Measurements from ENCODE around the gene STARD13. TPM values are rescaled to one million over a fixed set of nuclear protein-coding genes. Genes with fewer than 3 reads are reported as not detected.

The STARD13 gene
- total and polyA plus RNA-seq, 12 donors, result 7.1 to 38.3 (median 27.8) TPM

- ATAC-seq (peak in 6 of 8 donors; percentile 41 to 75 (median 52)), DNase-seq (peak; percentile 36 to 64)
- WGBS, 2 donors, result 82 to 83% methylated on average over 20 of the region's 20 CpGs
- H3K4me1 ChIP-seq, result peaks cover 5 to 77% (median 59%) of the 10 kb centered on the region in 9 donors
- no peak overlapping the region for H3K4me3 ChIP-seq
- peak overlapping the region in 4 of 10 donors; percentile 23 to 91 (median 52) for H3K27ac ChIP-seq
- intact Hi-C loops (cut with DNase I), result loop anchor here in 4 of 10 donors (5.0 to 10.0 kb wide), 5 partner anchors 43 to 156 kb away; partner anchors contain the start of gene STARD13 (in 1 of the 4)
- H3K27me3 ChIP-seq, result no peaks in the 10 kb centered on the region
- no peak for TF ChIP-seq CTCF (IDR thresholded peaks at IDR 0.05)
- H3K36me3 ChIP-seq, result peaks cover 0 to 69% (median 22%) of the 10 kb centered on the region in 9 donors
- no peaks in the 10 kb centered on the region for H3K9me3 ChIP-seq
Measured at GRCh38 chr13:33129094-33129832, 156.3 kb downstream of the STARD13 start.

GRCh38 chr13:33128134-33128533, 157.4 kb downstream of the STARD13 start:
- DNase-seq, result no peak
- ATAC-seq, result no peak
- WGBS, 2 donors, result 88 to 93% methylated on average over 4 of the region's 4 CpGs
- H3K27ac ChIP-seq, result peak overlapping the region in 6 of 10 donors; percentile 9 to 91 (median 73)
- H3K9me3 ChIP-seq, result no peaks in the 10 kb centered on the region
- no peak overlapping the region for H3K4me3 ChIP-seq
- intact Hi-C loops (cut with DNase I), result loop anchor here in 4 of 10 donors (5.0 to 10.0 kb wide), 5 partner anchors 44 to 157 kb away; partner anchors contain the start of gene STARD13 (in 1 of the 4)
- H3K27me3 ChIP-seq, result no peaks in the 10 kb centered on the region
- TF ChIP-seq CTCF (IDR thresholded peaks at IDR 0.05), result no peak
- H3K36me3 ChIP-seq, result peaks cover 0 to 80% (median 32%) of the 10 kb centered on the region in 9 donors
- H3K4me1 ChIP-seq, result peaks cover 9 to 86% (median 63%) of the 10 kb centered on the region in 9 donors

GRCh38 chr13:33127009-33127551, 158.5 kb downstream of the STARD13 start:
- TF ChIP-seq CTCF (IDR thresholded peaks at IDR 0.05), result peak in 4 of 9 donors; percentile 16 to 44 (median 22)
- peak overlapping the region; percentile 29 to 91 (median 80) for H3K27ac ChIP-seq
- H3K27me3 ChIP-seq, result no peaks in the 10 kb centered on the region
- WGBS, 2 donors, result 67 to 71% methylated on average over 14 of the region's 14 CpGs
- no peak overlapping the region for H3K4me3 ChIP-seq
- peaks cover 0 to 86% (median 32%) of the 10 kb centered on the region in 9 donors for H3K36me3 ChIP-seq
- ATAC-seq (peak in 7 of 8 donors; percentile 15 to 46 (median 35)), DNase-seq (peak in 1 of 2 donors; percentile 64)
- intact Hi-C loops (cut with DNase I), result loop anchor here in 4 of 10 donors (5.0 to 10.0 kb wide), 5 partner anchors 45 to 158 kb away; partner anchors contain the start of gene STARD13 (in 1 of the 4)
- peaks cover 10 to 84% (median 69%) of the 10 kb centered on the region in 9 donors for H3K4me1 ChIP-seq
- no peaks in the 10 kb centered on the region for H3K9me3 ChIP-seq
